H1 (cell line): ENCODE results near the gene TRAPPC2L. TPM values are rescaled to one million over a fixed set of nuclear protein-coding genes. Genes with fewer than 3 reads are reported as not detected.

Source experiments
- ATF2 ChIP-seq: IDR thresholded peaks from 2 replicates; pipeline ENCODE4 v1.6.1; 2012; ENCODE audit warnings: low read length, inconsistent platforms
- BCL11A ChIP-seq, 2 experiments: IDR thresholded peaks; one replicate each; pipeline ENCODE4 v1.6.1; 2011; ENCODE audit warnings: low read depth in 2 of 2, low read length in 2 of 2, mild to moderate bottlenecking in 2 of 2
- BRCA1 ChIP-seq: IDR thresholded peaks from 2 replicates; pipeline ENCODE4 v1.6.1; 2012; ENCODE audit warnings: low read depth, low read length, improper control_type of control experiment
- CEBPB ChIP-seq: IDR thresholded peaks from 2 replicates; pipeline ENCODE4 v1.6.1; 2012; ENCODE audit warnings: low read depth, low read length
- CREB1 ChIP-seq: IDR thresholded peaks from 2 replicates; pipeline ENCODE4 v1.6.1; 2012; ENCODE audit warnings: inconsistent platforms
- CTBP2 ChIP-seq: IDR thresholded peaks from 2 replicates; pipeline ENCODE4 v1.7.0; 2011; ENCODE audit warnings: borderline replicate concordance, mild to moderate bottlenecking, moderate library complexity, mixed read lengths, low read length; ENCODE audit not compliant: insufficient read depth, insufficient read length
- EGR1 ChIP-seq: IDR thresholded peaks from 2 replicates; pipeline ENCODE4 v1.6.1; 2011; ENCODE audit warnings: low read depth, low read length, borderline replicate concordance
- GABPA ChIP-seq: IDR thresholded peaks from 2 replicates; pipeline ENCODE4 v1.6.1; 2011; ENCODE audit warnings: mild to moderate bottlenecking, low read length, moderate library complexity, borderline replicate concordance; ENCODE audit not compliant: insufficient read depth
- HDAC2 ChIP-seq, 2 experiments: fragments of 300-600 bp in 1 of 2; sonication (generic) in 1 of 2; IDR thresholded peaks; 2 replicates each; pipeline ENCODE4 v1.6.1; 2011 to 2012; ENCODE audit warnings: low read depth in 2 of 2, low read length in 2 of 2, mild to moderate bottlenecking in 2 of 2, moderate library complexity in 2 of 2, borderline replicate concordance in 1 of 2, inconsistent platforms in 1 of 2
- JUND ChIP-seq: IDR thresholded peaks from 2 replicates; pipeline ENCODE4 v1.6.1; 2011; ENCODE audit warnings: mild to moderate bottlenecking, improper control_type of control experiment, low read length
- MAX ChIP-seq: IDR thresholded peaks from 2 replicates; pipeline ENCODE4 v1.6.1; 2012; ENCODE audit warnings: inconsistent platforms
- RBBP5 ChIP-seq: IDR thresholded peaks from 2 replicates; pipeline ENCODE4 v1.7.1; 2012; ENCODE audit warnings: low read depth, mild to moderate bottlenecking, inconsistent platforms, low read length, moderate library complexity, borderline replicate concordance
- RFX5 ChIP-seq: IDR thresholded peaks from 2 replicates; pipeline ENCODE4 v1.6.1; 2011; ENCODE audit warnings: low read depth, low read length, improper control_type of control experiment, borderline replicate concordance
- RNF2 ChIP-seq: fragments of 200-900, 300-1000 bp; sonication (generic); IDR thresholded peaks from 2 replicates; pipeline ENCODE4 v1.7.1; 2016; ENCODE audit warnings: borderline replicate concordance, low read depth, mild to moderate bottlenecking, antibody characterized with exemption, low read length; ENCODE audit not compliant: poor library complexity, severe bottlenecking; ENCODE audit errors: missing control alignments
- SAP30 ChIP-seq: fragments of 300-600 bp; sonication (generic); IDR thresholded peaks from 2 replicates; pipeline ENCODE4 v1.7.1; 2012; ENCODE audit warnings: low read length, moderate library complexity, mild to moderate bottlenecking, inconsistent platforms; ENCODE audit not compliant: insufficient read depth, insufficient replicate concordance
- SIRT6 ChIP-seq: IDR thresholded peaks from one replicate; pipeline ENCODE4 v1.7.1; 2012; ENCODE audit warnings: low read length, inconsistent platforms
- SP1 ChIP-seq: IDR thresholded peaks from 2 replicates; pipeline ENCODE4 v1.6.1; 2011; ENCODE audit warnings: low read depth, low read length
- SUZ12 ChIP-seq: fragments of 200-600 bp; sonication (generic); IDR thresholded peaks from 2 replicates; pipeline ENCODE4 v1.6.1; 2012; ENCODE audit warnings: mild to moderate bottlenecking, inconsistent platforms, low read length, moderate library complexity, mixed read lengths
- TBP ChIP-seq: IDR thresholded peaks from 2 replicates; pipeline ENCODE4 v1.6.1; 2011; ENCODE audit warnings: low read depth, low read length, improper control_type of control experiment
- TEAD4 ChIP-seq: IDR thresholded peaks from 2 replicates; pipeline ENCODE4 v1.6.1; 2012; ENCODE audit warnings: low read depth, low read length, inconsistent platforms, mixed read lengths
- ZNF274 ChIP-seq: IDR thresholded peaks from 2 replicates; pipeline ENCODE4 v1.7.0; 2012; ENCODE audit warnings: low read length, borderline replicate concordance; ENCODE audit errors: extremely low read depth
- polyA plus RNA-seq, 7 experiments: library from polyadenylated mRNA; depleted of rRNA in 3 of 7; stranded (reverse) in 5 of 7; unstranded in 2 of 7; fragments of >200 nt in 5 of 7; fragments of 200-250 nt in 2 of 7; gene quantifications; 1 replicate in 5 of 7; 2 replicates in 1 of 7; 4 replicates in 1 of 7; pipeline versions ENCODE4 v1.2.1 to v1.2.3, GENCODE V29; 2011 to 2013; ENCODE audit warnings: missing spikeins in 2 of 7, mixed read lengths in 2 of 7
- total RNA-seq: library from RNA; stranded (reverse); fragmentation: NEBNext Ultra II Directional; extraction: Animal tissue kit (Norgen Biotek cat#: 25700); gene quantifications from 2 replicates; pipeline ENCODE4 v1.2.1, GENCODE V29; 2021

The TRAPPC2L gene
- total and polyA plus RNA-seq, 2 of the 8 experiments (the other 6 are each of a cell fraction or from before 2014, with no cell fraction given): 98.7 to 133 TPM

GRCh38 chr16:88856828-88857727 lies at the start of gene TRAPPC2L, which contains the start of gene GALNS (continued):
- TF ChIP-seq BCL11A (IDR thresholded peaks at IDR 0.05; ENCODE audit: low read depth in 2 of 2, low read length in 2 of 2) (no peak), TEAD4 (no peak), SIRT6 (no peak), ATF2 (no peak), JUND (no peak), CTBP2 (no peak), HDAC2 (IDR thresholded peaks at IDR 0.05; ENCODE audit: borderline replicate concordance in 1 of 2, low read depth in 2 of 2, low read length in 2 of 2) (peak in 1 of 2 experiments; percentile 97; a peak in 2 of 4 replicates), RFX5 (no peak), CREB1 (peak; percentile 72), BRCA1 (no peak), SP1 (0 out of 2 replicates have a peak, but pooled peaks have one; percentile 44), ZNF274 (no peak), SUZ12 (no peak), MAX (peak; percentile 85), RBBP5 (0 out of 2 replicates have a peak, but pooled peaks have one; percentile 35), EGR1 (no peak), SAP30 (peak; percentile 40), TBP (peak; percentile 77), GABPA (no peak), RNF2 (no peak), CEBPB (no peak)
